WI38 (cell line): ENCODE data around the gene FAM171A1.
"Not testable (repeated sequence)": the region's sequence is repeated elsewhere in the genome, so short reads cannot be mapped to it uniquely, and the experiment has no call there.

Source experiments
- H3K4me3 ChIP-seq: 2 replicates; pipeline ENCODE4 v1.5.1; 2011; ENCODE audit warnings: low read depth, mild to moderate bottlenecking, control low read depth, low read length
- TF ChIP-seq, protein P1 (sequence below): IDR thresholded peaks from 2 replicates; pipeline ENCODE4 v1.5.1; 2012; ENCODE audit warnings: low read depth, mild to moderate bottlenecking, control low read depth, low read length

The FAM171A1 gene

DNA sequence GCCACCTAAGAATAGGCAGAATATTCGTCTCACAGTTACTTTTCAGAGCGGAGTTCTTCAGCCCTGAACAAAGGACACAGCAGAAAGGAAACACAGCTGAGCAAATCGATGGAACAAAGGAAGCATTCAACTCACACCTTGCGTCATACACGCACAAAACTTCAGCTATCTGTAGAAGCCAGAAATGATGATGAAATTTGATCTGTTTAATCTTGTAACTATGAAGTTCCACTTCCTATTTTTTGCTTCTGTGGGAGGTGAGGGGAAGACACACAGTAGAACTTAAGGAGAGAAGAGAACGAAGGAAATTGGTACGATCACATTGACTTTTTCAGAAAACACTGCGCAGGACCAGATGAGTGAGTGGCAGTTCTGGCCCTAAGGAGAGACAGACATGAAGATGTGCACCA lies 26.2 kb downstream of the FAM171A1 start:
- no peak overlapping the region for H3K4me3 ChIP-seq
- TF ChIP-seq, protein P1, sequence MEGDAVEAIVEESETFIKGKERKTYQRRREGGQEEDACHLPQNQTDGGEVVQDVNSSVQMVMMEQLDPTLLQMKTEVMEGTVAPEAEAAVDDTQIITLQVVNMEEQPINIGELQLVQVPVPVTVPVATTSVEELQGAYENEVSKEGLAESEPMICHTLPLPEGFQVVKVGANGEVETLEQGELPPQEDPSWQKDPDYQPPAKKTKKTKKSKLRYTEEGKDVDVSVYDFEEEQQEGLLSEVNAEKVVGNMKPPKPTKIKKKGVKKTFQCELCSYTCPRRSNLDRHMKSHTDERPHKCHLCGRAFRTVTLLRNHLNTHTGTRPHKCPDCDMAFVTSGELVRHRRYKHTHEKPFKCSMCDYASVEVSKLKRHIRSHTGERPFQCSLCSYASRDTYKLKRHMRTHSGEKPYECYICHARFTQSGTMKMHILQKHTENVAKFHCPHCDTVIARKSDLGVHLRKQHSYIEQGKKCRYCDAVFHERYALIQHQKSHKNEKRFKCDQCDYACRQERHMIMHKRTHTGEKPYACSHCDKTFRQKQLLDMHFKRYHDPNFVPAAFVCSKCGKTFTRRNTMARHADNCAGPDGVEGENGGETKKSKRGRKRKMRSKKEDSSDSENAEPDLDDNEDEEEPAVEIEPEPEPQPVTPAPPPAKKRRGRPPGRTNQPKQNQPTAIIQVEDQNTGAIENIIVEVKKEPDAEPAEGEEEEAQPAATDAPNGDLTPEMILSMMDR: no peak

DNA sequence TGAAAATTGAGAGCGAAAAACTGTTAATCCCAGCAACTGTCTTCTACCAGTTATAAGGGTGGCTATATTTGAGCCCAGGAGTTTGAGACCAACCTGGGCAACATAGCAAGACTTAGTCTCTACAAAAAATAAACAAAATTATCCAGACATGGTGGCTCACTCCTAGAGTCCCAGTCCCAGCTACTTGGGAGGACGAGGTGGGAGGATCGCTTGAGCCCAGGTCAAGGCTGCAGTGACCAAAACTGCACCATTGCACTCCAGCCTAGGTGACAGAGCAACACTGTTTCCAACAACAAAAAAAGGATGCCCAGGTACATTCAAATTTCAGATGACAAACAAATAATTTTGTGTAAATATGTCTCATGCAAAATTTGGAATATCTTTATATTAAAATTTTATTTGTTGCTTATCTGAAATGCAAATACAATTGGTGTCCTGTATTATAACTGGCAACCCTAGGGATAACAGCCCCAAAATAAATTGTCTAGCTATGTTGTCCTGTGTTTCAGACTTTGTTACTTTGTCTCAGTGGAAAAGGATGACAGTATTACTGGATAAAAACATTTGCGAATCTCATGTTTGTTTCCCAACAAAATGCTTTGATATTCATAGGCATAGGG lies 26.7 kb downstream of the FAM171A1 start:
- TF ChIP-seq, protein P1: no peak
- H3K4me3 ChIP-seq: no peak overlapping the region

DNA sequence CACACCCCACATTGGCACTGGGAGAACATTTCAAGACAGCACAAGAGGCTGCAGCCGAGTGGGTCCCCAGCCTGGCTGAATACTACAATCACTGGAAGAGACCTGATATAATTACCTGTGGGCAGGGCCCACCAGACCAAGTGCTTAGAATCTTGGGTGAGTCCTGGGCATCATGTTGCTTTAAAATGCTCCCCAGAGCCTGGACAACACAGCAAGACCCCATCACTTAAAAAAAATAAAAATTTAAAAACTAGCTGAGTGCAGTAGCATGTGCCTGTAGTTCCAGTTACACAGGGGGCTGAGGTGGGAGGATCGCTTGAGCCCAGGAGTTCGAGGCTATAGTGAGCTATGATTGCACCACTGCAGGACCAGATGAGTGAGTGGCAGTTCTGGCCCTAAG lies 28.1 kb downstream of the FAM171A1 start:
- TF ChIP-seq, protein P1: no peak
- H3K4me3 ChIP-seq: no peak overlapping the region

DNA sequence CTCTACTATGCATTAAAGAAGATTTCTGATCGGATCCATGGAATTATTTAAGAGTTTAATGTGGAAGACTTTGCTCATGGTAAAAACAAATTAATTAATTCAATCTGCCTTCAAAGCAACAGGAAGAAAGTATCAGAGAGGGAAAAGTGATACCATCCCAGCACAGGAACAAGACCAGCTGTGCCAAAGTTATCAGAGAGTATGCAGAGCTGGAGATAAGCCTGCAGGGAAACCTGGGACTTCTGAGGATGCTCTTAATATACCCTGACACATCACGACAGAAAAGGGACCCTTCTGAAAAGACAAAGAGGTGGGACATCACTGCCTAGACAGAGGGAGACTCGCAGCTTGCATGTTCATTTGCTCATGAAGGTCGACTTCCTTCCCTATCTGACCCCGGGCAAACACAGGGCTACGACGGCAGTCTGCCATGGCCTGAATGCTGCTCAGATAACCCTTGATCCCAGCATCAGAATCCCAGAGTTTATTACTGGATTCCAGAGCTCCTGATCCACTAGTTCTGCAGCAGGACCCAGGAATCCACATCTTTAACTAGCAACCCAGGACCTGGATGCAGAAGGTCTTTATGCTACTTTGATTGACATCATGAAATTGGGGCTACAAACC lies 29.5 kb downstream of the FAM171A1 start:
- no peak overlapping the region for H3K4me3 ChIP-seq

GRCh38 chr10:15339892-15340291 lies 31.2 kb downstream of the FAM171A1 start:
- TF ChIP-seq, protein P1: no peak
- no peak overlapping the region for H3K4me3 ChIP-seq

More for the DNA sequence above, 29.5 kb downstream of the FAM171A1 start:
- TF ChIP-seq, protein P1: no peak

- not testable (repeated sequence) for H3K4me3 ChIP-seq
Measured at GRCh38 chr10:15337441-15337923, 33.6 kb downstream of the FAM171A1 start.

DNA sequence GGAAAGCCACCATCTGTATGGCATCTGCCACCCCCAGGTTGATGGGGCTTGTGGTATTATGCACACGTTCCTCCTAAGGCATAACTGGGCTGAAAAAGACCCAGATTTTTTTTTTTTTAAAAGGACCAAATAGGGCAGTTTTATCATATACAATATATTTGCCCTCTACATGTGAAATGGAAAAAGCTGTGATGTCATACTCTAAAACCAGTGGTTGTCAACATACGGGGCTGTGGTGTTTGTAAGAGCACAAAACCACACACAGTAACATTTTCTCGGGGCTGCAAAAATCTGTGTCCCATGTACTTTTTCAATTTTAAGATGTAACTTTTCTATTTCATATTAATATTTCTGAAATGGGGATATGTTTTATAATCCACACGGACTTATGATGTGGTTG lies 34.9 kb downstream of the FAM171A1 start:
- TF ChIP-seq, protein P1: no peak
- H3K4me3 ChIP-seq: no peak overlapping the region

DNA sequence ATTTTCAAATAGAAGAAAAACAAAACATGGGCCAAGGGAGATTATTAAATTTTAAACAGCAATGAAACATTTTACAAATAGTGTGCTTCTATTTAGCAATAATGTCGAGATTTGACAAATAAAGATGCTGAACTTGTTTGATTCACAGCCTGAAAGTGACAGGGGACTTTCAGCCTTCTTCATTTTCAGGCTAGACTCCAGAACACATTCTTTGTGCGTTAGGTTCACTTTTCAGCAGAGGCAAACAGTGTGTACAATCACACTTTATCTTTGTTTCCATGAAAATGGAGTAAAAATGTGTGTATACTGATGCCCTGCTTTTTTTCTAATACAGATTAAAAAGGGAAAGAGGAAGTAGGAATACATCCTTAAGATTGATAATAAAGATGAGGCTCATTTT lies 35.6 kb downstream of the FAM171A1 start:
- TF ChIP-seq, protein P1: no peak

More for the DNA sequence above, 35.6 kb downstream of the FAM171A1 start:
- no peak overlapping the region for H3K4me3 ChIP-seq
